HEK293 (cell line): ENCODE measurements around the gene ZDHHC14.

Experiments
- CTCF ChIA-PET: fragments of 350-600 bp; formaldehyde crosslinking; extraction: SDS; loops from one replicate; lab custom pipeline; 2021; ENCODE audit warnings: antibody characterized with exemption; lab: Yijun Ruan, JAX
- POLR2A ChIA-PET: fragments of 300-600 bp; formaldehyde crosslinking; extraction: SDS; loops from one replicate; lab custom pipeline; 2020; ENCODE audit warnings: antibody characterized with exemption, inconsistent platforms; lab: Yijun Ruan, JAX
- H3K27ac ChIP-seq: fragments of 200-500 bp; sonication (Bioruptor generic); 2 replicates; pipeline ENCODE4 v1.5.1; 2014; ENCODE audit warnings: low read depth, low read length, control low read depth, inconsistent platforms; ENCODE audit errors: extremely low read depth
- H3K36me3 ChIP-seq, 2 experiments: fragments of 200-500 bp in 1 of 2; sonication (Bioruptor generic) in 1 of 2; 1 replicate in 1 of 2; 2 replicates in 1 of 2; pipeline ENCODE4 v1.5.1; 2014 to 2017; ENCODE audit warnings: inconsistent platforms in 2 of 2, low read length in 2 of 2; ENCODE audit not compliant: control insufficient read depth in 2 of 2, insufficient read depth in 1 of 2
- H3K4me1 ChIP-seq: fragments of 200-500 bp; sonication (Bioruptor generic); 2 replicates; pipeline ENCODE4 v1.5.1; 2014; ENCODE audit warnings: mild to moderate bottlenecking, low read length, inconsistent platforms; ENCODE audit not compliant: control insufficient read depth, insufficient read depth
- H3K4me3 ChIP-seq: 2 replicates; pipeline ENCODE4 v1.5.1; 2011; ENCODE audit warnings: low read depth, mild to moderate bottlenecking, control low read depth, low read length, moderate library complexity
- H3K9me3 ChIP-seq: fragments of 200-500 bp; sonication (Bioruptor generic); 2 replicates; pipeline ENCODE4 v1.5.1; 2014; ENCODE audit warnings: low read depth, low read length, inconsistent platforms; ENCODE audit not compliant: control insufficient read depth, insufficient read depth
- HOXA7 ChIP-seq: sonication (generic); formaldehyde crosslinking; IDR thresholded peaks from 2 replicates; pipeline ENCODE4 v1.8.1; 2022; ENCODE audit warnings: missing genetic modification reagents, borderline replicate concordance
- KLF10 ChIP-seq: fragments of 450-650 bp; IDR thresholded peaks from 2 replicates; pipeline ENCODE4 v1.5.1; 2018; ENCODE audit warnings: missing biosample characterization, mild to moderate bottlenecking, missing genetic modification characterization
- SALL2 ChIP-seq: fragments of 450-650 bp; formaldehyde crosslinking; IDR thresholded peaks from 2 replicates; pipeline ENCODE4 v1.5.0; 2017; ENCODE audit warnings: missing biosample characterization, mild to moderate bottlenecking, missing genetic modification characterization, borderline replicate concordance
- WT1 ChIP-seq: fragments of 450-650 bp; formaldehyde crosslinking; IDR thresholded peaks from 2 replicates; pipeline ENCODE4 v1.5.1; 2016; ENCODE audit warnings: missing biosample characterization, missing genetic modification characterization
- YY2 ChIP-seq: fragments of 450-650 bp; formaldehyde crosslinking; IDR thresholded peaks from 2 replicates; pipeline ENCODE4 v1.5.1; 2016; ENCODE audit warnings: missing biosample characterization, missing genetic modification characterization
- ZFP37 ChIP-seq: fragments of 450-650 bp; formaldehyde crosslinking; IDR thresholded peaks from 2 replicates; pipeline ENCODE4 v1.5.1; 2016; ENCODE audit warnings: missing biosample characterization, missing genetic modification characterization
- ZNF311 ChIP-seq: fragments of 450-650 bp; formaldehyde crosslinking; IDR thresholded peaks from 2 replicates; pipeline ENCODE4 v1.5.1; 2017; ENCODE audit warnings: missing biosample characterization, missing genetic modification characterization, borderline replicate concordance
- ZNF404 ChIP-seq: fragments of 450-650 bp; formaldehyde crosslinking; IDR thresholded peaks from 2 replicates; pipeline ENCODE4 v1.5.1; 2017; ENCODE audit warnings: missing biosample characterization, missing genetic modification characterization
- ZNF514 ChIP-seq: fragments of 450-650 bp; formaldehyde crosslinking; IDR thresholded peaks from 2 replicates; pipeline ENCODE4 v1.5.1; 2016; ENCODE audit warnings: missing biosample characterization, missing genetic modification characterization
- ZNF558 ChIP-seq: fragments of 450-650 bp; formaldehyde crosslinking; IDR thresholded peaks from 2 replicates; pipeline ENCODE4 v1.5.1; 2016; ENCODE audit warnings: missing biosample characterization, missing genetic modification characterization
- ZNF596 ChIP-seq: fragments of 450-650 bp; IDR thresholded peaks from 2 replicates; pipeline ENCODE4 v1.5.0; 2018; ENCODE audit warnings: missing biosample characterization, mild to moderate bottlenecking, missing genetic modification characterization, moderate library complexity
- ZNF639 ChIP-seq: fragments of 450-650 bp; formaldehyde crosslinking; IDR thresholded peaks from 2 replicates; pipeline ENCODE4 v1.5.1; 2016; ENCODE audit warnings: missing biosample characterization, missing genetic modification characterization
- ZNF645 ChIP-seq: fragments of 450-650 bp; formaldehyde crosslinking; IDR thresholded peaks from 2 replicates; pipeline ENCODE4; 2016; ENCODE audit warnings: missing biosample characterization, missing genetic modification characterization
- ZNF660 ChIP-seq: fragments of 450-650 bp; IDR thresholded peaks from 2 replicates; pipeline ENCODE4 v1.5.1; 2018; ENCODE audit warnings: missing biosample characterization, mild to moderate bottlenecking, missing genetic modification characterization
- ZNF791 ChIP-seq: fragments of 450-650 bp; formaldehyde crosslinking; IDR thresholded peaks from 2 replicates; pipeline ENCODE4 v1.5.1; 2016; ENCODE audit warnings: missing biosample characterization, missing genetic modification characterization
- TF ChIP-seq, protein P1 (sequence below): fragments of 450-650 bp; formaldehyde crosslinking; IDR thresholded peaks from 2 replicates; pipeline ENCODE4 v1.5.1; 2017; ENCODE audit warnings: missing biosample characterization, missing genetic modification characterization

Gene ZDHHC14

GRCh38 chr6:157436944-157437336 lies 56.0 kb downstream of the ZDHHC14 start:
- Histone ChIP-seq H3K27ac (no peak overlapping the region), H3K9me3 (no peaks in the 10 kb centered on the region), H3K4me1 (peaks cover 8% of the 10 kb centered on the region; the same call in 1 of the 2 replicates), H3K36me3 (no peaks in the 10 kb centered on the region), H3K4me3 (no peak overlapping the region)
- TF ChIP-seq ZNF404 (tag by site-specific recombination) = no peak
- TF ChIP-seq ZNF558 (tag by site-specific recombination) = no peak
- TF ChIP-seq ZFP37 (tag by site-specific recombination) = no peak
- TF ChIP-seq, protein P1, sequence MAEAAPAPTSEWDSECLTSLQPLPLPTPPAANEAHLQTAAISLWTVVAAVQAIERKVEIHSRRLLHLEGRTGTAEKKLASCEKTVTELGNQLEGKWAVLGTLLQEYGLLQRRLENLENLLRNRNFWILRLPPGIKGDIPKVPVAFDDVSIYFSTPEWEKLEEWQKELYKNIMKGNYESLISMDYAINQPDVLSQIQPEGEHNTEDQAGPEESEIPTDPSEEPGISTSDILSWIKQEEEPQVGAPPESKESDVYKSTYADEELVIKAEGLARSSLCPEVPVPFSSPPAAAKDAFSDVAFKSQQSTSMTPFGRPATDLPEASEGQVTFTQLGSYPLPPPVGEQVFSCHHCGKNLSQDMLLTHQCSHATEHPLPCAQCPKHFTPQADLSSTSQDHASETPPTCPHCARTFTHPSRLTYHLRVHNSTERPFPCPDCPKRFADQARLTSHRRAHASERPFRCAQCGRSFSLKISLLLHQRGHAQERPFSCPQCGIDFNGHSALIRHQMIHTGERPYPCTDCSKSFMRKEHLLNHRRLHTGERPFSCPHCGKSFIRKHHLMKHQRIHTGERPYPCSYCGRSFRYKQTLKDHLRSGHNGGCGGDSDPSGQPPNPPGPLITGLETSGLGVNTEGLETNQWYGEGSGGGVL (tag by site-specific recombination) = no peak
- TF ChIP-seq WT1 (tag by site-specific recombination) = no peak
- no peak for TF ChIP-seq HOXA7
- no peak for TF ChIP-seq KLF10 (tag by site-specific recombination)
- no peak for TF ChIP-seq ZNF660
- TF ChIP-seq ZNF645 = no peak
- no peak for TF ChIP-seq YY2
- TF ChIP-seq ZNF311 (tag by site-specific recombination) = no peak
- TF ChIP-seq ZNF596 (tag by site-specific recombination) = no peak
- no peak for TF ChIP-seq ZNF639 (tag by site-specific recombination)
- TF ChIP-seq ZNF791 (tag by site-specific recombination) = no peak
- ChIA-PET POLR2A (no interaction called here), CTCF (no interaction called here)

- ChIA-PET POLR2A (no interaction called here), CTCF (no interaction called here)
- peaks cover 8% of the 10 kb centered on the region; the same call in 1 of the 2 replicates for H3K4me1 ChIP-seq
- H3K9me3 ChIP-seq = no peaks in the 10 kb centered on the region
- TF ChIP-seq SALL2 (tag by site-specific recombination) = no peak
- H3K36me3 ChIP-seq = no peaks in the 10 kb centered on the region
- H3K27ac ChIP-seq = no peak overlapping the region
- H3K4me3 ChIP-seq = no peak overlapping the region
Observed at GRCh38 chr6:157438611-157439111, 57.7 kb downstream of the ZDHHC14 start.

GRCh38 chr6:157440171-157440570 lies 59.2 kb downstream of the ZDHHC14 start:
- no peaks in the 10 kb centered on the region for H3K9me3 ChIP-seq
- H3K4me3 ChIP-seq = no peak overlapping the region
- ChIA-PET CTCF (interaction anchor here (0.7 kb wide), 1 partner anchor 1670 kb away, joined by 4 read pairs; no protein-coding TSS in a partner anchor), POLR2A (interaction anchor here (0.6 kb wide), 1 partner anchor 46 kb away, joined by 4 read pairs; no protein-coding TSS in a partner anchor)
- H3K27ac ChIP-seq = no peak overlapping the region
- H3K36me3 ChIP-seq = no peaks in the 10 kb centered on the region
- H3K4me1 ChIP-seq = no peaks in the 10 kb centered on the region
- TF ChIP-seq ZNF514 (tag by site-specific recombination) (no peak), KLF10 (tag by site-specific recombination) (no peak)
